ENCODE measurements around the gene DOCK10.

DOCK10 gene

DNA sequence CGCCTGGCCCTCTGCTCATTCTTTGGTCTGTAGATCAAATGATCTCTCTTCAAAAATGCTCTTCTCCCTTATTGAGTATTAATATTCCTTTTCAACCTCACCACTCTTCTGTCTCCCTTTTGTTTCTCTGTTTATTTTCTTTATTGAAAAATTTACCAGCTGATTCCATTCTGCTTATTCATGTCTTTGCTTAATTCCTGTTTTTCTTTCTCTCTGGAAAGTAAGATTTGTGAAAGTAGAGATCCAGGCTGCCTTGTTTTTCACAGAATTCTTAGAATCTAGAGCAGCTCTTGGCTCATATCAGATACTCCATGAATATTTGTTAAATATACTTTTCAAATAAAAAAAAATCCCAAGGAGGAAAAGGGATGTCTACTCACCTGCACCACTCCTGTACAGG, 157.0 kb downstream of the DOCK10 start:
- DNase-seq (ENCODE audit: extremely low read depth in 1 of 2, low read depth in 1 of 2): no peak

GRCh38 chr2:224884188-224884587, 158.1 kb downstream of the DOCK10 start:
- DNase-seq (ENCODE audit: extremely low read depth in 1 of 2, low read depth in 1 of 2): no peak

DNA sequence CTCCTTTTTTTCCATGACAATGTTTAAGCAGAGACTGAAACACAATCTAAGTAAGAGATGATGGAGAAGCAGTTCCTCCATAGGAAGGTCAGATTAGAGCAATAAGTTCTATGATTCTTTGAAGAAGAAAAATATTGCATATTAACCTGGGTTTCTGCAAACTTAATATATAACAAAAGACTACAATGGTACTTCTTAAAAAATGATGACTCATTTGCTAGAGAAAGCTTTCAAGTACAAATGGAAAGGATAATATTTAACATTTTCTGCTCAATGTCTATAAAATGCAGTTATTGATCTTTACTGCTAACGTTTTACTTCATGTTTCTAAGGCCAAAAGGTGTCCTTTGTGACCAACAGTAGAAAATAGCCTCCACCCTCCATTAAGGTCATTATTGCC, 158.6 kb downstream of the DOCK10 start:
- no peak for DNase-seq (ENCODE audit: extremely low read depth in 1 of 2, low read depth in 1 of 2)

- no peak for DNase-seq (ENCODE audit: extremely low read depth in 1 of 2, low read depth in 1 of 2)
Observed at GRCh38 chr2:224883172-224883516, 159.1 kb downstream of the DOCK10 start.

DNA sequence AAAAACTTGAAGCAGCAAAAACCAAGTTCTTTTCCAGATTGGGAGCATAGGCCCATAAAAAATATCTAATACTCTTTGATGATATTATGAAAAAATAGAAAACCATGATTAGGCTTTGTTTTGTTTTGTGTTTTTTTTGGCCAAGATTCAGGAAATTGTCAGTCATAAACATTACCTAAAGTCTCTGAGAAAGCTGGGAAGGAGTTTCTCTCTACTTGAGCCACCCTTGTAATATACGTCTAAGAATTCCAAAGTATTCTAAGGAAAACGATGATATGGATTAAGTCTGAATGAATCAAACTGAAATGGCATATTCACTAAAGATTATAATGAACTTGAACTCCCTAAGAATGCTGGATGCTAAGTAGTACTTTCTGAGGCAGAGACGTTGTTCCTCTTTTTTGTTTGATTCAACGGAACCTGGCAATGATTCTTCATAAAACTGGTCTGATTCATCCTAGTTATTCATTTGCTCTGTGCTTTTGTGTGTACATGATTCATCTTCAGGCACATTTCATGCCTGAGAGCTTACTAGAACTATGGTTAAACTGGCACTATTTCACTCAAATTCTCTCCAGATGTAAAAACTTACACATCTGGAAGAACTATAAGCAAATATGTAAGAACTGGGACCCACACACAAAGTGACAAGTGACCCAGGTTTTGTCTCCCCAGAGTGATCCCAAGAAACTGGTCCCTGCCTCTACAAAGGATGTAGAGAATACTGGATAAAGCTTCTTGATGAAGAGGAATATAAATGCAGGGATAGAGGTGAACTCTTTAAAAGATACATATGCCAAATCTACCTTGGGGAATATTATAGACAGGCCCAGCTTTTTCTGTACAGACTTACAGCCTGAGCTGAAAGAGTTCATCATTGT, 159.7 kb downstream of the DOCK10 start:
- no peak for DNase-seq (ENCODE audit: extremely low read depth in 1 of 2, low read depth in 1 of 2)

GRCh38 chr2:224881846-224882245, 160.4 kb downstream of the DOCK10 start:
- no peak for DNase-seq (ENCODE audit: extremely low read depth in 1 of 2, low read depth in 1 of 2)

- no peak for DNase-seq (ENCODE audit: extremely low read depth in 1 of 2, low read depth in 1 of 2)
Observed at GRCh38 chr2:224876522-224876921, 165.7 kb downstream of the DOCK10 start.

DNA sequence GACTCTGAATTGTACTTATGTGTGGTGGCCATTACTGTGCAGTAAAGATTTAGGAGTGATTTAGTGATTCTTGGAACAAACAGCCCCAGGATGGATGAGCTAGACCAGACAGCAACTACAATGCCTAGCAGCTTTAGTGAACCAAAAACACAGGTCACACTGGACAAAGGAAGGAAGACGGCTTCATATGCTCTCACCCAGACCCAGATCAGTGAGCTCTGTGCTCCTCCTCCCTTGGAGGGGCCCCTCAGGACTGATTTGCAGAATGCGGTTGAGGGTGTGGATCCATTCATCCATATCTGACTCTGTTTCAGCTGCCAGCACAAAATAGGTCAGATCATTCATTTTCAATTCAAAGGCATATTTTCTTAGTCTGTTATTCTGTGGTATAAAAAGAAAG, 166.4 kb downstream of the DOCK10 start:
- DNase-seq (ENCODE audit: extremely low read depth in 1 of 2, low read depth in 1 of 2): no peak

DNA sequence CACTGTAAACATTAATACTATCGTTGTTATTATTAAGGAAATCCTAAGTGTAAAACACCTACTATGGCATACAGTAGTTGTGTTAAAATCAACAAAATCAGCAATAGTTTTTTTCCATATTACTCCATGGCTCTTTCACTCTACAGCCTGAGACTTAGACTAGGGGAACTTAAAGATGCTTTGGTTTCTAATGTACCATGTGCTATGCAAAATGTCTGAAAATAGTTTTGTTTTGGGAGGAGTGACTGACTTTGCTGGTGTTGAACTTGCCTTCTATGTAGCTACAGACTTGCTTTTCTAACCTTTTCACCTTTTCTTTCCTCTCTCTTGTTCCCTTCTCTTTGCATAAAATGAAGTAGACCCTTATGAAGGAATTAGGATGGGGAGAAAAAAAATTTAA, 167.1 kb downstream of the DOCK10 start:
- DNase-seq (ENCODE audit: extremely low read depth in 1 of 2, low read depth in 1 of 2): no peak

DNA sequence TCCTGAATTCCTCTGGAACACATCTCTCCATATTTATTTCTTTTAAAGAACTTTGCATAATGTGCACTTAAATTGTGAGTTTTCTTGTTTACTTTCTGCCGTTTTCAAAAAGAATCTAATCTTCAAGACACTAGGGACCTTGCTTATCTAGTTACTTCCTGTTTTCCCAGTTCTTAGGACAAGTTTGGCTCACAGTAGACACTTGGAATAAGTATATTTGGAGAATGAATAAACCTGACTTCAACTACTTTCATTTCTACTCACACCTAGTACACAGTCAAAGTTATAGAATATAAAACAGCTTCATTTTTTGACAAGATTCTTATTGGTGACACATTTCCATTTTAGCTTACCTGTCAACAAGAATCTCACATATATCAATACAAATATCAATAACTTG, 170.5 kb downstream of the DOCK10 start:
- no peak for DNase-seq (ENCODE audit: extremely low read depth in 1 of 2, low read depth in 1 of 2)

- no peak for DNase-seq (ENCODE audit: extremely low read depth in 1 of 2, low read depth in 1 of 2)
Observed at GRCh38 chr2:224870341-224870740, 171.9 kb downstream of the DOCK10 start.

- DNase-seq (ENCODE audit: extremely low read depth in 1 of 2, low read depth in 1 of 2): no peak
Observed at GRCh38 chr2:224869601-224870233, 172.6 kb downstream of the DOCK10 start.

GRCh38 chr2:224865016-224865415, 177.3 kb downstream of the DOCK10 start:
- DNase-seq (ENCODE audit: extremely low read depth in 1 of 2, low read depth in 1 of 2): no peak

DNA sequence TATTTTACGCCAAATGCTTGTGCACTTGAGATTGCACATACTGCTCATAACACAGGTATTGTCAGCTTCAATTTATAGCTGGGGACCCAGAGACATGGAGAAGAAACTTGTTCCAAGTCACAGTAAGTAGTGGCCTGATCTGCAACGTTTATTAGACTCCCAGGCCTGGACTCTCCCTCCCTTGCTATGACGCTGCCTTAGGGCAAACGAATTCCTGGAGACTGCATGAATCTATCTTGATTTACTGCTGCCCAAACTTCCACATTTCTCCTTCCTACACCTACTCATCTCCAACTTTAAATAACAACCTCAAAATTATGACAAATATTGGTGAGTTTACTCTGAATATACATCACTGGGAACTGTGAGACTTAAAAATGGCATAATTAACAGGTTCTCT, 181.0 kb downstream of the DOCK10 start:
- DNase-seq (ENCODE audit: extremely low read depth in 1 of 2, low read depth in 1 of 2): no peak

DNA sequence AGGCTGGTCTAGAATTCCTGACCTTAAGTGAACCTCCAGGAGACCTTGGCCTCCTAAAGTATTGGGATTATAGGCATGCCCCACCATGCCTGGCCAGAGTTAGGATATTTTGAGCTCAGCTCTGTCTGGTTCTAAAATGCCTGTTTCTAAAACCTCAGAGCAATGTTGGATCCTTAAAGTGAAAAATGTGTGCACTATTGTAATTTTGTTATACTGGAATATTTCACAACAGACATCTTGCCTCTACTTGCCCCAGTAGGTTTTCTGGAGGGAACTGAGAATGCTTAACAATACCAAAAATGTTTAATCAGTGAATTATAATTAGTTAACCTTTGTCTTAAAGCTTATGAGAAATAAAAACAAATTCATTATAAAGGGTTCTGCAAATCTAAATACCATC, 181.5 kb downstream of the DOCK10 start:
- no peak for DNase-seq (ENCODE audit: extremely low read depth in 1 of 2, low read depth in 1 of 2)

DNA sequence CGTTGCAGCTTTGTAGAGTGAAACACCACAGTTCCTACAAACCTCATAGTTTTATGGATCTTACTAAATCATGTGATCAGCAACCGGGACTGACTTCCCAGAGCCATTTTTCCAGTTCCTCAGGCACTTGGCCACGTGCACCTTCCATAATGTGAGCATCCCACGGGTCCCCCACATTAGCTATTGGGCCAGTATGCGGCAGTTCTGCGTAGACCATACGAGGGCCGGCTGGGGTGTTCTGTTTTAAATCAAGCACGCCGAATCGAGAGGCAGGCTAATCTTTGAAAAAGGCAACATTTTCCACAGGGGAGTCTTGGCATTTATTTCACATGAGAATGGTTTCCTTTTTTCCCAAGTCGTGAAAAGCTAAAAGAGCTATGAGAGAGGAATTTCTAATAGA, 190.5 kb downstream of the DOCK10 start:
- DNase-seq (ENCODE audit: extremely low read depth in 1 of 2, low read depth in 1 of 2): no peak

- DNase-seq (ENCODE audit: extremely low read depth in 1 of 2, low read depth in 1 of 2): no peak
Observed at GRCh38 chr2:224850081-224850480, 192.2 kb downstream of the DOCK10 start.

- no peak for DNase-seq (ENCODE audit: extremely low read depth in 1 of 2, low read depth in 1 of 2)
Observed at GRCh38 chr2:224849264-224849663, 193.0 kb downstream of the DOCK10 start.

DNA sequence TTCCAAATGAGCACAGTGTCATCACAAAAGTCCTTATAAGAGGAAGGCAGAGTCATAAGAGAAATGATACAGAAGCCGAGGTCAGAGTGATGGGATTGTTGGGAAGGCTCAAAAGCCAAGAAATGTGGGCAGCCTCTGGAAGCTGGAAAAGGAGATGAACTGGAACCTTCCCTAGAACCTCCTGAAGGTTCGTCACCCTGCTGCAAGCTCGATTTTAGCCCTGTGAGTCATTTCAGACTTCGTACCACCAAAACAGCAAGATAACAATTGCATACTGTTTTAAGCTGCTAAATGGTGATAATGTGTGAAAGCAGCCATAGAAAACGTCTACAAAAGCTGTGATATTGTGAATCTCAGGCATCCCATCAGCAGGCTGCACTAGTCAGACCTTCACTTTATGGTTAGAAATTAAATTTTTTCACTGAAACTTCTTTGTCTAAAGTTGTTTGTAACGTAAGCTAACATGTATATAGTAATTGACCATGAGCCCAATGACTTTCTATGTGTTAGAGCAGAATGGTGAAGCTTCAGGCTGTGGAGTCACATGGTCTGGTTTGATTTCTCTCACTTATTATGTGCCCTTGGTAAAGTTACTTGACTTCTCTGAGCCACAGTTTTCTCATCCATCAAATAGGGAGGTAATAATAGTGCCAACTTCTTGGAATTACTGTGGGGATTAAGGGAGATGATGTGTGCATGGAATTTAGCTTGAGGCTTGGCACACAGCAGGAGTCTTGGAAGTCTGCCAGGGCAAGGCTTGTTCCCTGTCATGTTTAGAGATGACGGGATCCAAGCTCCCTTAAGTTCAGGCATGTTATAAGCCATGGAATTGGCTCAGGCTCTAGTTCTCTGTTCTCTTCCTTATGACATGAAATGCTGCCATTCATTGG, 194.1 kb downstream of the DOCK10 start:
- no peak for DNase-seq (ENCODE audit: extremely low read depth in 1 of 2, low read depth in 1 of 2)

GRCh38 chr2:224847381-224847780, 194.9 kb downstream of the DOCK10 start:
- DNase-seq (ENCODE audit: extremely low read depth in 1 of 2, low read depth in 1 of 2): no peak

GRCh38 chr2:224846686-224847085, 195.6 kb downstream of the DOCK10 start:
- DNase-seq (ENCODE audit: extremely low read depth in 1 of 2, low read depth in 1 of 2): no peak

GRCh38 chr2:224846161-224846560, 196.1 kb downstream of the DOCK10 start:
- no peak for DNase-seq (ENCODE audit: extremely low read depth in 1 of 2, low read depth in 1 of 2)
